Activated CD4-positive, alpha-beta T cell treated with anti-CD3 and anti-CD28 coated beads, Interleukin-2, amount 10 ng/mL, durations not matched to agents 7 days and 5 days (primary cell): Measurements from ENCODE around the gene REEP6. TPM values are rescaled to one million over a fixed set of nuclear protein-coding genes. Genes with fewer than 3 reads are reported as not detected.
"Not testable (repeated sequence)": the region's sequence is repeated elsewhere in the genome, so short reads cannot be mapped to it uniquely, and the experiment has no call there.

Experiments used
- CTCF ChIA-PET: fragments of 350-600 bp; sonication (Branson Sonifier 250); formaldehyde crosslinking; loops from one replicate; lab custom pipeline; 2021; ENCODE audit warnings: antibody characterized with exemption; lab: Charles Lee
- POLR2A ChIA-PET: fragments of 350-600 bp; sonication (Branson Sonifier 250); formaldehyde crosslinking; loops from one replicate; lab custom pipeline; 2021; ENCODE audit warnings: antibody characterized with exemption; lab: Charles Lee
- DNase-seq: peaks from one replicate; pipeline ENCODE4 v3.0.0-alpha.2; 2020
- H3K27ac Mint-ChIP-seq: one replicate; pipeline ENCODE4 v1.8.0; 2021; ENCODE audit warnings: mild to moderate bottlenecking, moderate library complexity, mixed read lengths
- H3K27me3 Mint-ChIP-seq: one replicate; pipeline ENCODE4 v1.8.0; 2021; ENCODE audit warnings: mixed read lengths
- H3K36me3 Mint-ChIP-seq: one replicate; pipeline ENCODE4 v1.8.0; 2021; ENCODE audit warnings: low read depth, mixed read lengths
- H3K4me1 Mint-ChIP-seq: one replicate; pipeline ENCODE4 v1.8.0; 2021; ENCODE audit warnings: mixed read lengths
- H3K4me3 Mint-ChIP-seq: one replicate; pipeline ENCODE4 v1.8.0; 2021; ENCODE audit warnings: mild to moderate bottlenecking, moderate library complexity, mixed read lengths
- H3K9me3 Mint-ChIP-seq: one replicate; pipeline ENCODE4 v1.8.0; 2021; ENCODE audit warnings: mixed read lengths
- total RNA-seq, 2 experiments: library from RNA; stranded (reverse); gene quantifications; one replicate each; pipeline ENCODE4 v1.2.3, GENCODE V29; 2021

Gene REEP6
- total RNA-seq, 2 experiments from 2014 or later: 1.6 to 1.8 TPM

- H3K36me3 Mint-ChIP-seq: no peaks in the 10 kb centered on the region
- CTCF ChIA-PET: interaction anchor here (0.6 to 3.1 kb wide), 2 partner anchors 9 to 152 kb away, joined by 3 to 8 read pairs; no protein-coding TSS in a partner anchor
- peaks cover 16% of the 10 kb centered on the region for H3K4me1 Mint-ChIP-seq
- DNase-seq: no peak
- H3K4me3 Mint-ChIP-seq: no peak overlapping the region
- no peaks in the 10 kb centered on the region for H3K9me3 Mint-ChIP-seq
- H3K27ac Mint-ChIP-seq: no peak overlapping the region
- H3K27me3 Mint-ChIP-seq: peaks cover 15% of the 10 kb centered on the region
- POLR2A ChIA-PET: no interaction called here
These were observed 1.6 kb downstream of the REEP6 start for GRCh38 chr19:1492474-1493006.

- Mint-ChIP-seq H3K27me3 (peaks cover 15% of the 10 kb centered on the region), H3K4me3 (no peak overlapping the region), H3K9me3 (no peaks in the 10 kb centered on the region), H3K27ac (no peak overlapping the region), H3K36me3 (no peaks in the 10 kb centered on the region), H3K4me1 (peaks cover 15% of the 10 kb centered on the region)
- POLR2A ChIA-PET: interaction anchor here (0.6 kb wide), 1 partner anchor 51 kb away, joined by 4 read pairs; no protein-coding TSS in a partner anchor
- DNase-seq: no peak
- CTCF ChIA-PET: interaction anchor here (1.4 kb wide), 1 partner anchor 10 kb away, joined by 3 read pairs; no protein-coding TSS in a partner anchor
These were observed 3.3 kb downstream of the REEP6 start for GRCh38 chr19:1494115-1494815.

DNA sequence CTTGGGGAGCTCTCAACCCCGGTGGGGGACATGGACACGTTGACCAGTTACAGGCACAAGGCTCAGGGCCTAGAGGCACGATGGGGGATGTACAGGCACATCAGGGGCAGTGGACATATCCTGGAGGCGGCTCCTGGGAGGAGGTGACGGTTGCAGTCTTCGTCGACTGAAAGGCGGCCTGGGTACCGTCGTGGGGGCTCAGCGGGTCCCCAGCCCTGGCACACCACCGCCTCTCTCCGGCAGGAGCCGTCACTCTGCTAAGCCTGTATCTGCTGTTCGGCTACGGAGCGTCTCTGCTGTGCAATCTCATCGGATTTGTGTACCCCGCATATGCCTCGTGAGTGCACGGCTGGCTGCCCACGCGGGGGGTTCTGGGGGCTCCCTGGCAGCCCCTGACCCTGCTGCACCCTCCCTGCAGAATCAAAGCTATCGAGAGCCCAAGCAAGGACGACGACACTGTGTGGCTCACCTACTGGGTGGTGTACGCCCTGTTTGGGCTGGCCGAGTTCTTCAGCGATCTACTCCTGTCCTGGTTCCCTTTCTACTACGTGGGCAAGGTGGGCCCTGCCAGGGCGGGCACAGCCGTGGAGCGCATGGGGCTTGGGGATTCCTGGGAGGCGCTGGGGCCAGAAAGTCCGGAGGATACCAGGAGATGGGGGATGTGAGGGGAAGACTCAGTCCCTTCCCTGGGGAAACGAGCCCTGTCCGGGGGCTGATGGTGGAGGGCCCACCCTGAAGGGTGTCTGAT lies 4.2 kb downstream of the REEP6 start:
- Mint-ChIP-seq H3K36me3 (no peaks in the 10 kb centered on the region), H3K27ac (no peak overlapping the region), H3K9me3 (no peaks in the 10 kb centered on the region), H3K4me1 (peaks cover 9% of the 10 kb centered on the region), H3K4me3 (no peak overlapping the region), H3K27me3 (peaks cover 15% of the 10 kb centered on the region)
- ChIA-PET CTCF (interaction anchor here (1.4 kb wide), 1 partner anchor 9 kb away, joined by 3 read pairs; no protein-coding TSS in a partner anchor), POLR2A (interaction anchor here (0.6 kb wide), 1 partner anchor 52 kb away, joined by 4 read pairs; no protein-coding TSS in a partner anchor)
- no peak for DNase-seq

- POLR2A ChIA-PET: no interaction called here
- Mint-ChIP-seq H3K4me3 (no peak overlapping the region), H3K9me3 (no peaks in the 10 kb centered on the region), H3K4me1 (peaks cover 5% of the 10 kb centered on the region), H3K36me3 (no peaks in the 10 kb centered on the region), H3K27ac (no peak overlapping the region), H3K27me3 (peaks cover 15% of the 10 kb centered on the region)
- CTCF ChIA-PET: interaction anchor here (1.4 kb wide), 1 partner anchor 8 kb away, joined by 3 read pairs; no protein-coding TSS in a partner anchor
- no peak for DNase-seq
These were observed 5.1 kb downstream of the REEP6 start for GRCh38 chr19:1495799-1496713.

DNA sequence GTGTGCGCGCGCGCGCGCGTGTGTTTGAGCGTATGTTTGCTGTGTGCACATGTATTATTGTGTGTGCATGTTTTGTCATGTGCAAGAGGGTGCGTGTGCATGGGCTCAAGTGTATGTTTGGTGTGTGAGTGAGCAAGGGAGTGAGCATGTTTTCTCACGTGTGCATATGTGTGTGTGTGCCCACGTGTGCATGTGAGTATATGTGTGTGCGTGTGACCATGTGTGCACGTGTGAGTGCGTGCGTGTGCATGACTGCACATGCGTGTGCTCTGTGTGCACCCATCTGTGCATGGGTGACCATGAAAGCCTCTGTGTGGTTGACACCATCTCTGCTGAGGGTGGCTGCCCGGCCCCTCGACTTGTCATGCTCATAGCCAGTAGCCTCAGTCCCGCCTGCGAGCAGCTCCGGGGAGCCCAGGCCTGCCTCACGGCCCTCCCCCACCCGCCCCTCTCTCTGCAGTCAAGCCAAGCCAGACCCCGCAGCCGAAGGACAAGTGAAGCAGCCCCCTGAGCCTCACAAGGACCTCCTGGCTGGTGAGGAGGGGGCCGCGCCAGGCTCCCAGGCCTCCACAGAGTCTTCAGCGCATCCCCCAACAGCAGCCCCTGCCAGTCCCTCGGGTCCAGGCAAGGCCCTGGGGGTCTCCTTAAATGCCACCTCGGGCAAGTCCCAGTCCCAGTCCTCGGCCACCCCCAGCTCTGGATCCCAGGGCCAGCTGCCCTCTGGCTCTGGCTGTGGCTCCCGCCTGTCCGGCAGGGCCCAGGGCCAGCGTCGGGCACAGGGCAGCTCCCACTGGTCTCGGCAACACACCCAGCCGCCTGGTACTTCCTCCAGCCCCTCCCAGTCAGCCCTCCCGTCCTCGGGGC lies 6.0 kb downstream of the REEP6 start:
- ChIA-PET CTCF (no interaction called here), POLR2A (no interaction called here)
- no peak overlapping the region for H3K27ac Mint-ChIP-seq
- no peaks in the 10 kb centered on the region for H3K9me3 Mint-ChIP-seq
- no peak overlapping the region for H3K4me3 Mint-ChIP-seq
- DNase-seq: no peak
- no peaks in the 10 kb centered on the region for H3K36me3 Mint-ChIP-seq
- peaks cover 10% of the 10 kb centered on the region for H3K27me3 Mint-ChIP-seq
- peaks cover 1% of the 10 kb centered on the region for H3K4me1 Mint-ChIP-seq

DNA sequence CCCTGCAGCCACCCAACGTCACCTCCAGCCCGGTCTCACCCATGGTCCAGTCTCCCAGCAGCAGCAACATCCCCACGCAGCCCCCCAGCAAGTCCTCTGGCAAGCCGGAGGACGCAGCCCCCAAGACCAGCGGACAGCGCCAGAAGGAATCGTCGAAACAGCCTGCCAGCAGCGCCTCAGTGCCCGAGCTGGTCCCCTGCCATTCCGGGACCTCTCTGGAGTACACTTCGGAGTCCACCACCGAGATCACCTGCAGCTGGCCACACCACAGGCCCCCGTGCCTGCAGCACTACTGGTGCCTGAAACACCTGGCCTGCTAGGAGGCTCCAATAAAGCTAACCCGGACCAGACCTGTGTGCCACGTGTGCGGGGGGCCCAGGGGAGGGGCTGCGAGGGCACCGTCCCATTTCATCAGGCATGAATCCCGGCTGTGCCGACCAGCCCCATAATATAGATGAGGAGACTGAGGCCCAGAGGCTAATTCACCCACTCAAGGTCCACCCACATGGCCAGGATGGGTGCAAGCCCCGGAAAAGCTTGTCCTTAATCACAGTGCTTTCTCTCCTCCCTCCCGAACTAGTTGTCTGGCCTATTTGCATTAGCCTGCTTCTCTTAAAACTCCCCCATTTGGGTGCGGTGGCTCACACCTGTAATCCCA lies 6.7 kb downstream of the REEP6 start:
- no peaks in the 10 kb centered on the region for H3K4me1 Mint-ChIP-seq
- no peak overlapping the region for H3K27ac Mint-ChIP-seq
- no peaks in the 10 kb centered on the region for H3K9me3 Mint-ChIP-seq
- no peaks in the 10 kb centered on the region for H3K36me3 Mint-ChIP-seq
- H3K4me3 Mint-ChIP-seq: no peak overlapping the region
- POLR2A ChIA-PET: no interaction called here
- H3K27me3 Mint-ChIP-seq: peaks cover 7% of the 10 kb centered on the region
- CTCF ChIA-PET: interaction anchor here (0.7 kb wide), 1 partner anchor 67 kb away, joined by 3 read pairs; no protein-coding TSS in a partner anchor
- no peak for DNase-seq

GRCh38 chr19:1499231-1499630 lies 8.2 kb downstream of the REEP6 start:
- H3K27me3 Mint-ChIP-seq, DNase-seq, CTCF ChIA-PET, POLR2A ChIA-PET, H3K27ac Mint-ChIP-seq, H3K36me3 Mint-ChIP-seq, H3K9me3 Mint-ChIP-seq, H3K4me1 Mint-ChIP-seq, H3K4me3 Mint-ChIP-seq: not testable (repeated sequence)

DNA sequence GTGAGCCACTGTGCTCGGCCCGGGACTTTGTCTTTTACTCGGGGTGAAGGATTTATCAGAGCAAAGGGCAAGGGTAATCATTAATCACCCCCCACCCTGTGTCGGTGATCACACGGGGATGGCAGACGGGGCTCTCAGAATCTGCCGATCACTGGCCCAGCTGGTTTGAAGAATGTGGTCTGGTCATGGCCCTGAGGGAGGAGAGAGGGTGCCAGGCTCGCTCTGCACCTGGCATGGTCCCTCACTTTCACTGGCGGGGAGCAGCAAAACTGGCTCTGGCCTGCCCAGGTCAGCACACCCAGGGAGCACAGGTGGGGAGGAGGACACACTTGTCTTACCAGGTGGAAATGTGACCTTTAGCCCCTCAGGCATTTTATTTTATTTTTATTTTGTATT lies 10.2 kb downstream of the REEP6 start:
- ChIA-PET CTCF (interaction anchor here (2.5 kb wide), 1 partner anchor 10 kb away, joined by 8 read pairs; the partner anchor contains the start of genes PCSK4 and REEP6), POLR2A (no interaction called here)
- H3K4me3 Mint-ChIP-seq: no peak overlapping the region
- no peaks in the 10 kb centered on the region for H3K36me3 Mint-ChIP-seq
- H3K4me1 Mint-ChIP-seq: peaks cover 2% of the 10 kb centered on the region
- H3K27me3 Mint-ChIP-seq: peaks cover 13% of the 10 kb centered on the region
- no peak for DNase-seq
- no peak overlapping the region for H3K27ac Mint-ChIP-seq
- no peaks in the 10 kb centered on the region for H3K9me3 Mint-ChIP-seq

DNA sequence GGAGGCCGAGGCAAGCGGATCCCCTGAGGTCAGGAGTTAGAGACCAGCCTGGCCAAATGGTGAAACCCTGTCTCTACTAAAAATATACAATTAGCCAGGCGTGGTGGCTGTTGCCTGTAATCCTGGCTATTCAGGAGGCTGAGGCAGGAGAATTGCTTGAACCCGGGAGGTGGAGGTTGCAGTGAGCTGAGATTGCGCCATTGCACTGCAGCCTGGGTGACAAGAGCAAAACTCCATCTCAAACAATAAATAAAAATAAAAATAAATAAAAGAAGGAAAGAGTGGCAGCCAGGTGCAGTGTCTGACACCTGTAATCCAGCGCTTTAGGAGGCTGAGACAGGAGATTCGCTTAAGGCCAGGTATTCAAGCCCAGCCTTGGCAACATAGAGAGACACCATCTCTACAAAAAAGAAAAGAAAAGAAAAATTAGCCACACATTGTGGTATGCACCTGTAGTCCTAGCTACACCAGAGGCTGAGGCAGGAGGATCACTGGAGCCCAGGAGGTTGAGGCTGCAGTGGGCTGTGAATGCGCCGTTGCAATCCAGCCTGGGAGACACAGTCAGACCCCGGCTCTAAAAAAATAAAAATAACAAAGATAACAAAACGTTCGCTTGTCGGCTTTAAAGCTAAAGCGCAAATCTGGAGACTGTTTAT lies 11.6 kb downstream of the REEP6 start:
- H3K36me3 Mint-ChIP-seq: no peaks in the 10 kb centered on the region

GRCh38 chr19:1503089-1503924 lies 12.3 kb downstream of the REEP6 start:
- CTCF ChIA-PET: interaction anchor here (0.9 to 2.5 kb wide), 3 partner anchors 8 to 323 kb away, joined by 3 to 8 read pairs (median 3); partner anchors contain the start of genes PCSK4 and REEP6
- Mint-ChIP-seq H3K27ac (no peak overlapping the region), H3K36me3 (no peaks in the 10 kb centered on the region), H3K27me3 (peaks cover 15% of the 10 kb centered on the region), H3K4me1 (peaks cover 9% of the 10 kb centered on the region), H3K4me3 (no peak overlapping the region), H3K9me3 (no peaks in the 10 kb centered on the region)
- POLR2A ChIA-PET: no interaction called here
- DNase-seq: peak; percentile 63

More for the DNA sequence above, 11.6 kb downstream of the REEP6 start:
- Mint-ChIP-seq H3K9me3 (no peaks in the 10 kb centered on the region), H3K27ac (no peak overlapping the region), H3K27me3 (peaks cover 13% of the 10 kb centered on the region), H3K4me1 (peaks cover 4% of the 10 kb centered on the region), H3K4me3 (no peak overlapping the region)
- no peak for DNase-seq
- ChIA-PET CTCF (interaction anchor here (2.5 kb wide), 1 partner anchor 11 kb away, joined by 8 read pairs; the partner anchor contains the start of genes PCSK4 and REEP6), POLR2A (no interaction called here)
